ENCODE results near the gene GAPVD1. TPM values are rescaled to one million over a fixed set of nuclear protein-coding genes. Genes with fewer than 3 reads are reported as not detected.

The GAPVD1 gene
- total RNA-seq, 1 donor from 2014 or later, result 49.5 TPM

DNA sequence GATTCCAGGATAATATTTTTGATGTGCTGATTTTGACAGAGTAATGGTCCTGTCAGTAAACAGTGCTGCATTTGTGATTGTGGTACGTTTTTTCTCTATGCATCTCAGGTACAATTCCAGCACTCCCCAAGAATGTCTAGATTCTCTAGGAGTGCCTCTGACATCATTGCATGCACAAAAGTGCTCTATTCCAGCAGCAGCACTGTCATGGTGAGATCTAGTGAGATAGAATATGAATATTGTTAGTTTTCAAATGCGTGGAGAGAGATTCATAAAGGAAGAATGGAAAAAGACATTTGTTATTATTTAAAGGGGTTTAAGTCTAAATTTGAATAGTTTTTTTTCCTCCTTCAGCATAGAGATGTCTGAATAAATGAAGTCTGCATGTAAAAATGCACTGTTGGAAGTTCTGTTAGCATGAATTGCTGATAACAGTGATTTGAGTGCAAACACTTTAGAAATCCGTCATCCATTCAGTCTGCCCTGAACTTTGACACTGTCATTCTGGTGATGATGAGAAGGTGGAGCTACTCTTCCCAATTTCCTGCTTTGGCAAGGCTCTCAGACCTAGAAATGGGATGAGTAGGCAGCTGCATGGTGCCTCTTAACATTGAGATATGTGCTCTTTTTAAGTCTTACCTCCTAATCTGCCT lies 84.6 kb downstream of the GAPVD1 start:
- Mint-ChIP-seq H3K27ac (no peak overlapping the region), H3K4me3 (ENCODE audit: low read depth) (no peak overlapping the region), H3K36me3 (ENCODE audit: insufficient read depth) (peaks cover 34% of the 10 kb centered on the region), H3K27me3 (no peaks in the 10 kb centered on the region), H3K4me1 (ENCODE audit: low read depth) (peaks cover 1% of the 10 kb centered on the region), H3K9me3 (ENCODE audit: low read depth) (peaks cover 5% of the 10 kb centered on the region)
- no peak for DNase-seq (ENCODE audit: low spot score, unreplicated experiment)
- TF ChIP-seq CTCF (IDR thresholded peaks at IDR 0.05; ENCODE audit: unreplicated experiment), result no peak

DNA sequence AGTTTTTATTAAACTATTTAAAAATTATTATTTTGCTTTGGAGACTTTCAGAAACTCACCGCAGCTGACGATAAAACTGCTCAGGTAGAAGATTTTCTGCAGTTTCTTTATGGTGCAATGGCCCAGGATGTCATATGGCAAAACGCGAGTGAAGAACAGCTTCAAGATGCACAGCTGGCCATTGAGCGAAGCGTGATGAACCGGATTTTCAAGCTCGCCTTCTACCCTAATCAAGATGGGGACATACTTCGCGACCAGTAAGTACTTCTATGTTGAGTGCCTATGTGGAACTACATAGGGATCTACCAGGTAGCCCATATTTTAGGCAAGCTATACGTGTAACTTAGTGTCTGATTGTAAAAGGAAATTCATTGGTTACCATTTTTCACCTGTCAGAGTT lies 94.0 kb downstream of the GAPVD1 start:
- H3K27me3 Mint-ChIP-seq, result no peaks in the 10 kb centered on the region
- DNase-seq (ENCODE audit: low spot score, unreplicated experiment), result no peak
- H3K27ac Mint-ChIP-seq, result no peak overlapping the region
- H3K36me3 Mint-ChIP-seq (ENCODE audit: insufficient read depth), result peaks cover 36% of the 10 kb centered on the region
- H3K9me3 Mint-ChIP-seq (ENCODE audit: low read depth), result peaks cover 7% of the 10 kb centered on the region
- no peak for TF ChIP-seq CTCF (IDR thresholded peaks at IDR 0.05; ENCODE audit: unreplicated experiment)
- no peak overlapping the region for H3K4me3 Mint-ChIP-seq (ENCODE audit: low read depth)
- no peaks in the 10 kb centered on the region for H3K4me1 Mint-ChIP-seq (ENCODE audit: low read depth)

DNA sequence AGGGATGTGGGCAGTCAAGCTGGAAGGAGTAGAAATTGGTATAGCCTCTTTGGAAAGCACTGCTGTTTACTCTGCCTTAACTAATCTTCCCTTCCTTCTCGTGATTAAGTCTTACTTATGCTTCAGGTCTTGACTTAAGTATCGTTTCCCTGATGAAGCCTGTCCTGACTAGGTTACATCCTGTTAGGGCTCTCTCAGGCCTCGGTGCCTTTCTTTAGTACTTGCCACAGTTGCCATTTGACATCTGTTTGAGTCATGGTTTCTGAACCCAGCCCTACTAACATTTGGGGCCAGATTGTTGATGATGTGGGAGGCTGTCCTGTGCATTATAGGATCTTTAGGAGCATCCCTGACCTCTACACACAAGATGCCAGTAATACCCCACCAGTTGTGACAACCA lies 94.4 kb downstream of the GAPVD1 start:
- H3K27me3 Mint-ChIP-seq, result no peaks in the 10 kb centered on the region
- peaks cover 32% of the 10 kb centered on the region for H3K36me3 Mint-ChIP-seq (ENCODE audit: insufficient read depth)
- no peak overlapping the region for H3K27ac Mint-ChIP-seq
- no peak for DNase-seq (ENCODE audit: low spot score, unreplicated experiment)
- H3K9me3 Mint-ChIP-seq (ENCODE audit: low read depth), result peaks cover 4% of the 10 kb centered on the region
- no peak overlapping the region for H3K4me3 Mint-ChIP-seq (ENCODE audit: low read depth)
- no peak for TF ChIP-seq CTCF (IDR thresholded peaks at IDR 0.05; ENCODE audit: unreplicated experiment)
- H3K4me1 Mint-ChIP-seq (ENCODE audit: low read depth), result no peaks in the 10 kb centered on the region

DNA sequence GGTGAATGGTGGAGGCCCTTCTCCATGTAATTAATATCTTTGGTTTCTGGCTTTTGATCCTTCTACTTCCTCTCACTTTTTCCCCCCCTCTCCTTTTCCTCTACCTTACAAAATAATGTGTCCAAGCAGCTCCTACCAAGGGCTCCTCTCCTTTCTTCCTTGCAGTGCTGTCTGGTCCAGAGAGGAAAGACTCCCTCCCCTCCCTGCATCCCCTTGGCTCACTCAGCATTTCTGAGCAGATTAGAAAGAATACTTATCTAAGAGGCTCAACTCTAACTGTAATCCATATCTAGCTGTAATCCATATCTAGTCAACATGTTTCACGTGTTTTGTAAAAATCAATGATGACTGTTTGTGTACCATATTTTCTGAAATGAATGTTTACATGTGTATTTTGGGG lies 97.4 kb downstream of the GAPVD1 start:
- H3K36me3 Mint-ChIP-seq (ENCODE audit: insufficient read depth), result peaks cover 13% of the 10 kb centered on the region
- no peak overlapping the region for H3K4me3 Mint-ChIP-seq (ENCODE audit: low read depth)
- H3K27ac Mint-ChIP-seq, result no peak overlapping the region
- H3K27me3 Mint-ChIP-seq, result no peaks in the 10 kb centered on the region
- DNase-seq (ENCODE audit: low spot score, unreplicated experiment), result no peak
- H3K4me1 Mint-ChIP-seq (ENCODE audit: low read depth), result no peaks in the 10 kb centered on the region
- H3K9me3 Mint-ChIP-seq (ENCODE audit: low read depth), result no peaks in the 10 kb centered on the region
- no peak for TF ChIP-seq CTCF (IDR thresholded peaks at IDR 0.05; ENCODE audit: unreplicated experiment)

- peaks cover 9% of the 10 kb centered on the region for H3K36me3 Mint-ChIP-seq (ENCODE audit: insufficient read depth)
- no peak for TF ChIP-seq CTCF (IDR thresholded peaks at IDR 0.05; ENCODE audit: unreplicated experiment)
- H3K4me3 Mint-ChIP-seq (ENCODE audit: low read depth), result no peak overlapping the region
- no peak for DNase-seq (ENCODE audit: low spot score, unreplicated experiment)
- H3K4me1 Mint-ChIP-seq (ENCODE audit: low read depth), result no peaks in the 10 kb centered on the region
- H3K27me3 Mint-ChIP-seq, result no peaks in the 10 kb centered on the region
- no peak overlapping the region for H3K27ac Mint-ChIP-seq
- H3K9me3 Mint-ChIP-seq (ENCODE audit: low read depth), result no peaks in the 10 kb centered on the region
Observed at GRCh38 chr9:125360601-125361000, 99.0 kb downstream of the GAPVD1 start.
